ENCODE measurements around the gene UPK3A. TPM values are rescaled to one million over a fixed set of nuclear protein-coding genes. Genes with fewer than 3 reads are reported as not detected.

Gene UPK3A
- total and polyA plus RNA-seq, 2 of the 13 experiments (the other 11 are each of a cell fraction or from before 2014, with no cell fraction given), result 10.5 to 13.8 TPM

- TF ChIP-seq REPIN1 (CRISPR knock-in tag; IDR thresholded peaks at IDR 0.05; ENCODE audit: borderline replicate concordance, low read depth) (peak; percentile 83; the same call in 1 of the 2 replicates), PATZ1 (CRISPR knock-in tag; IDR thresholded peaks at IDR 0.05) (peak; percentile 43; the same call in 1 of the 2 replicates), SOX5 (CRISPR knock-in tag; IDR thresholded peaks at IDR 0.05; ENCODE audit: borderline replicate concordance) (peak; percentile 58; the same call in 1 of the 2 replicates), ETV5 (CRISPR knock-in tag; IDR thresholded peaks at IDR 0.05; ENCODE audit: borderline replicate concordance) (peak; percentile 94), ZMYM2 (CRISPR knock-in tag; IDR thresholded peaks at IDR 0.05) (peak; percentile 74), ZNF841 (CRISPR knock-in tag; IDR thresholded peaks at IDR 0.05; ENCODE audit: borderline replicate concordance) (no peak), HMGXB3 (CRISPR knock-in tag; IDR thresholded peaks at IDR 0.05; ENCODE audit: borderline replicate concordance) (no peak; the same call in 1 of the 2 replicates), HOXA5 (CRISPR knock-in tag; IDR thresholded peaks at IDR 0.05) (peak; percentile 29; the same call in 1 of the 2 replicates), ZNF530 (CRISPR knock-in tag; IDR thresholded peaks at IDR 0.05; ENCODE audit: low read depth) (no peak), GPN1 (CRISPR knock-in tag; IDR thresholded peaks at IDR 0.05; ENCODE audit: borderline replicate concordance) (no peak), HBP1 (CRISPR knock-in tag; IDR thresholded peaks at IDR 0.05; ENCODE audit: low read depth) (0 out of 2 replicates have a peak, but pooled peaks have one; percentile 76), ZNF329 (CRISPR knock-in tag; IDR thresholded peaks at IDR 0.05; ENCODE audit: low read depth) (peak; percentile 58; the same call in 1 of the 2 replicates), HMG20B (CRISPR knock-in tag; conservative IDR thresholded peaks at IDR 0.05) (no peak; the same call in 1 of the 2 replicates), ZNF24 (IDR thresholded peaks at IDR 0.05) (no peak), MTA1 (CRISPR knock-in tag; IDR thresholded peaks at IDR 0.05; ENCODE audit: borderline replicate concordance) (0 out of 2 replicates have a peak, but pooled peaks have one; percentile 25), ZNF878 (CRISPR knock-in tag; IDR thresholded peaks at IDR 0.05) (peak; percentile 48; the same call in 1 of the 2 replicates), ELF3 (CRISPR knock-in tag; IDR thresholded peaks at IDR 0.05) (peak; percentile 62; the same call in 1 of the 2 replicates), XRCC5 (optimal IDR thresholded peaks at IDR 0.05; ENCODE audit: low read length) (peak; percentile 85), KMT2B (CRISPR knock-in tag; IDR thresholded peaks at IDR 0.05) (peak; percentile 57; the same call in 1 of the 2 replicates), HDAC1 (CRISPR knock-in tag; IDR thresholded peaks at IDR 0.05) (peak; percentile 87; the same call in 1 of the 2 replicates)
These were observed 21.1 kb upstream of the UPK3A start (continued) for GRCh38 chr22:45263463-45264269.
